ENCODE results near the gene DNAJB8.

The DNAJB8 gene

DNA sequence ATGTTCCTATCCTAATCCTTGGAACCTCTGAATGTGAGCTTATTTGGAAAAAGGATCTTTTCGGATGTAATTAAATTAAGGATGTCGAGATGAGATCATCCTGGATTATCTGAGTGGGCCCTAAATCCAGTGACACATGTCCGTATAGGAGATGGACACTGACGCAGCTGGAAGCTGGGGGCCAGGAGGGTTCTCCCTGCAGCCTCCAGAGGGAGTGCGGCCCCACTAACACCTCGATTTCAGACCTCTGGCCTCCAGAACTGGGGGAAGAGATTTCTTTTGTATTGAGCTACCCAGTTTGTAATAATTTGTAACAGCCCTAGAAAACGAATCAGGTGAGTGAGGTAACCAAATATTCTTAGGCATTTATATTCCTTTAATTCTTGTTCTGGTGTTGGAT, 2.5 kb downstream of the DNAJB8 start:
- no peak for DNase-seq (ENCODE audit: low read depth)

DNA sequence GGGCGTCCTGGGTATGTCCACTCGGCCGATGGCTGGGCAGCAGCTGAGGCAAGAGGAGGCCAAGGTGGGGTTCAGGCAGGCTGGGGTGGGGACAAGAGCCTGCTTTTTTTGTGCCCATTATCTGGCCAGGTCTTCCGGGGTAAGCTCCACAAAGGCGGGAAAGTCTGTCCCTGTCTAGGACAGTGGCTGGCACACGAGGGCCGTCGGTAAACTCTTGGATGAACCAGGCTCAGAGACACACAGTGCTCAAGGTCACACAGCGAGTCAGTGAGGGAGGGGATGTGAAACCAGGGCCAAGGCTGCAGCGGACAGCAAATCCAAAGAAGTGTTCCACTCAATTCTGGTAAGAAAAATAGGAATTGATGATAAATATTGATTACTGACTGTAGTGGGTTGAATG, 2.9 kb downstream of the DNAJB8 start:
- DNase-seq (ENCODE audit: low read depth), result no peak

DNA sequence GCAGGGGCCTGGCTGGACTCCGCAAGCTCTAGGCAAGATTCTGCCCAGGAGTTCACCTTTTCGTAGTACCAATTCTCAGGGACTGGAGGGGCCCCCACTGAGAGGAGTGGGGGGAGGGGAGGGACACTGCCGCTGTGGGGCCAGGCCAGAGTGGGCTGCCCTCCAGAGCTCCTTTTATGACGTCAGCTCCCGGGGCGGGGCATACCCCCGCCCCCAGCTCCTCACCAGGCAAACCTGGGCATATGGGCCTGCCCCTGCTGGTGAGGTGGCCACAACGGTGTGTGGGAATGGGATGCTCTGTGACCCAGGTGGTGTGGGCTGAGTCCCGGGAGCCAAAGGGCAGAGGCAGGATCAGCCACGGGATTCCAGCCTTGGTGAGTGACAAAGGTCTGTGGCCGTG, 3.3 kb downstream of the DNAJB8 start:
- DNase-seq (ENCODE audit: low read depth), result no peak

DNA sequence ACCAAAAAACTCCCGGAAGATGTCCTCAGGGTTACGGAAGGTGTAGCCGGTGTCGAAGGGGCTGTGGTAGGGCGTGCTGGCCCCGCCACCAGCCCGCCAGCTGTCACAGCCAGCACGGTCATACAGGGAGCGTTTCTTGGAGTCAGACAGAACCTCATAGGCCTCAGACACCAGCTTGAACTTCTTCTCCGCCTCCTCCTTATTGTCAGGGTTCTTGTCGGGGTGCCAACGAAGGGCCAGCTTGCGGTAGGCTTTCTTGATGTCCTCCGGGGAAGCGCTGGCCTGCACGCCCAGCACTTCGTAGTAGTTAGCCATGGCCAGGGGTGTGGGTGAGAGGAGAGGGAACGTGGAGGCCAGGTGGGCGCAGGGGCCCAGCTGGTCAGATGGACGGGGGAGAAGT, 3.8 kb downstream of the DNAJB8 start:
- no peak for DNase-seq (ENCODE audit: low read depth)

DNA sequence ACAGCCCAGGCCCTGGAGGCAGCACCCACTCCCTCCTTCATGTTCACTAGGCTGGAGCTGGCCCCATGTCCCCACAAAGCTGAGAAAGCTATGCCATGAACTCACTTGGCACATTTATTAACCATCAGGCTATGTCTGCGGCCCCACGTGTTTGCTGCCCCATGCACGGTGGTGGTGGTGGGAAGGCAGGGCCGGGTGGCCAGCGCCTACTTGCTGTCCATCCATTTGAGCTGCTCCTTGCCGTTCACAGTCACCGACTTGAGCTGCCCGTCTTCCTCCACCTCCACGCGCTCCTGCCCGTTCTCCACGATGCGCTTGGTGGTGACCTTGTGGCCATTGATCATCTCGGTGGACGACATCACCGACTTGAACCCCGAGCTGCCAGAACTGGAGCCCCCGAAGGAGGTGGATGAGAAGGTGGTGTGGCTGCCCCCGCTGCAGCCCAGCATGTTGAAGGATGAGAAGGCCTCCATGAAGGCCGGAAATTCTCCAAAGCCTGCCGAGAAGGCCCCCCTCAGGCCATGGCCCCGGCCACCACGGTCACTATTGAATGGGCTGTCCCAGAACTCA, 4.3 kb downstream of the DNAJB8 start:
- DNase-seq (ENCODE audit: low read depth), result no peak

DNA sequence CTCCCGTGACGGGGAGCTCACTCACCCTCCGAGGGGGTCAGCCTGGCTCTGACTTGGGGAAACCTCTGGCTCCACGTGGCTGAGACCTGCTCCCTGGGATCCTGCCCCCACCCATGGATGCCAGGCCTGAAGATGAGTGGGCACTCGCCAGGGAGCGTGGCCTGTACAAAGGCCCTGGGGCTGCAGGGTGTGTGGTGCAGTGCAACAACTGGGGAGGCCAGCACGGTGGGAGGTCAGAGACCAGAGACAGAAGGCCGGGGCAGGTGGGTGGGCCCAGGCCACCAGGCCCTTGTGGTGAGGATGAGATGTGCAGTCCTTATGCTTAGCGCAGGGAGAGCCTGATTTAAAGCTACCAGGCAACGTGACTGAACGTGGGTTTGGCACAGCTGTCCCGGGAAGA, 5.0 kb downstream of the DNAJB8 start:
- no peak for DNase-seq (ENCODE audit: low read depth)

DNA sequence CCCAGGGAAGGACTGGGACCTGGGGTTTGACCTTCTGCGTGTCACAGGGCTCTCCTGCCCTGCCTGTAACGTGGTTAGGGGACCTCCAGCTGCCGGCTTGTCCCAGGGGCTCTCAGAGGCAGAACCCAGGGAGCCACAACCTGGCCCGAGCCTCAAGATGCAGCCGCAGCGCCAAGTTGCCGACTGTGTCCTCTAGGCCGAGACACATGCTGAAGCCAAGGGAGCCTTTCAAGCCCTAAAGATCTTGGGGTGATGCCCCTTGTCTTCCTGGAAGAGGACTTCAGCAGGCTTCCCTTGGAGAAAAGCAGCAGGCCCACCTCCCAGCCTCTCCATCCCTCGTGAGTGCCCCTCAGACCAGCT, 7.2 kb downstream of the DNAJB8 start:
- DNase-seq (ENCODE audit: low read depth), result no peak

DNA sequence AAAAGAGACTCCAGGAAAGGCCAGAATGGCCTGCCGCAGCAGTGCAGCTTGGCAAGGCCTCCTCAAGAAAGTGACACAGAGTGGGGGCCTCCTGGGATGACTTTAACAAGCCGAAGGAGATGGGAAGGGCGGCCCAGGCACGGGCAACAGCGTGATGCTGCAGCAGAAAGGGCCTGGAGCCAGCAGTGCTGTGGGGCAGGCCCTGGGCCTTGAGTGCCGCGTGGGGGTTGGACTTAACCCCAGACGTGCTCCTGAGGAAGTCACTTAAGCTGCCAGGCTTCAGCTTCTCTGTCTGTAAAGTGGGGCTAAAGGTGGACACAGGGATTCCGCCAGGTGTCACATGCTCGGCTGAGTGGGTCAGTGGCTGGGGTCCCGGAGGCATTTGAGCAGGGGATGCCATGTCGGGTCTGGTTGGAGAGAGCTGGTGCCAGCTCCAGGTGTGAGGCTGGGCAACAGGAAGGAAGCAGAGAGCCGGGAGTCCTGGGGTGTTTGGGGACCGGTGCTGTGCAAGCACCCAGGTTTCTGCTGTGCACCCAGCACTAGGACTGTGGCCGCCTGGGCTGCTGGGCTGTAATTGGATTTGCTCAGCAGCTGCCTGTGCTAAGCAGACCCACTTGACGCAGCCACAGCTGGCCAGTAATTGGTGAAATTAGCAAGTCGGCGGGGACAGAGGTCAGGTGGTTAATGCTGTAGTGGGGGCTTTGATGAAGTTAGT, 7.8 kb downstream of the DNAJB8 start:
- no peak for DNase-seq (ENCODE audit: low read depth)

DNA sequence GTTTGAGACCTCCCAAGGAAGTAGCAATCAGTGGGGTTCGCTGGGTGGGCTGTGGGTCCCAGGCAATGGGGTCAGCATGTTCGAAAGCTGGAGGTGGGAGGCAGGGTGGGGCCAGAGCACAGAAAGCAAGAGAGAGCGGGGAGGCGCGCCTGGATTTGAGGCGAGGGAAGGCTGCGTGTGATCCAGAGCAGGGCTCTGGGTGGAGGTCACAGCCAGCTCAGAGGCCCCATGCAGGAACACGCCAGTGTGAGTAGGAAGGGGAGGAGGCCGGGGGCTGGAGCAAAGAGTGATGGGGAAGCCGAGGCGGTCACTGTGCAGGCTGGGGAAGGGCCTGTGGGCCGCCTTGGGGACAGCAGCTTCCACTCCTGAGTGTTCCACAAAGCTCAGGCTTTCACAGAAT, 8.8 kb downstream of the DNAJB8 start:
- DNase-seq (ENCODE audit: low read depth), result no peak

DNA sequence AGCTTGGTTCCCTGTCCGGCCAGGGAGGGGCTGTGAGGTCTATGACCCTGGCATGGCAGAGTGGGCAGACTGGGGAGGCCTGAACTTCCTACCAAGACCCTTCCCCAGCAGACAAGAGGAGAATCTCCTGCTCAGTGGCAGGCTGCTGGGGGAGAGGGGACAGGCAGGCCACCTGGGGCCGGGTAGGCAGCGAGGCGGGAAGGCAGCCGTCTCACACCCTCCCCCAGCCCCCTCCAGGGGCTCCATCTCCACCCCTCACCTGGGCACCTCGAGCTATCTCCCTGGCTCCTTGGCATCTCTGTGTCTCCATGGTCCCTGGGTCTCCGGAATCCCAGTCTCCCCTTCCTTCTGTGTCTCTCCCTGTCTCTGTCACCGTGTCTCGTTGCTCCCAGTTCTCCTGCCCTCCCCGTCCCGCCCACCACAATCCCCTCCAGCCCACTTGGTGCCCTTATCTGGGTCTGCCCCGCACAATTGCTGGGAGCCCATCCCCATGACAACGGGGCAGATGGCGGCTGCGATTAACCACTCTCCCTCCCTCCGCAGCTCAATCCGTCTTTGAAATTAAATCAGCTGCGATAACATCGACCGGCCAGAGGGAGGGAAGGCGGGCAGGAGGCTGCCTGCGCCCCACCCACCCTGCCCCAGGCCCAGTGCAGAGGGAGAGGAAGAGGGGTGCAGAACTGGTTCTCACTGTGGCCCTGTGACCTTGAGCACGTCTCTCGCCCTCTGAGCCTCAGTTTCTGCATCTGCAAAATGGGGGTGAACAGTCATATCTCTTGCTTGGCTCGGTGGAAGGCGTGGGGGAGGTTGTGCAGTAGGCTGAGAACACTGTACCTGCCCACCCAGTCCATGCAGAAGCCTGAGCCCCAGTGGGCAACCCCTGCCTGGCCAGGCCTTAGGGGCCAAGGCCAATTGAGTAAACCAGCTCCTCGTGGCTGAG, 9.6 kb downstream of the DNAJB8 start:
- no peak for DNase-seq (ENCODE audit: low read depth)

DNA sequence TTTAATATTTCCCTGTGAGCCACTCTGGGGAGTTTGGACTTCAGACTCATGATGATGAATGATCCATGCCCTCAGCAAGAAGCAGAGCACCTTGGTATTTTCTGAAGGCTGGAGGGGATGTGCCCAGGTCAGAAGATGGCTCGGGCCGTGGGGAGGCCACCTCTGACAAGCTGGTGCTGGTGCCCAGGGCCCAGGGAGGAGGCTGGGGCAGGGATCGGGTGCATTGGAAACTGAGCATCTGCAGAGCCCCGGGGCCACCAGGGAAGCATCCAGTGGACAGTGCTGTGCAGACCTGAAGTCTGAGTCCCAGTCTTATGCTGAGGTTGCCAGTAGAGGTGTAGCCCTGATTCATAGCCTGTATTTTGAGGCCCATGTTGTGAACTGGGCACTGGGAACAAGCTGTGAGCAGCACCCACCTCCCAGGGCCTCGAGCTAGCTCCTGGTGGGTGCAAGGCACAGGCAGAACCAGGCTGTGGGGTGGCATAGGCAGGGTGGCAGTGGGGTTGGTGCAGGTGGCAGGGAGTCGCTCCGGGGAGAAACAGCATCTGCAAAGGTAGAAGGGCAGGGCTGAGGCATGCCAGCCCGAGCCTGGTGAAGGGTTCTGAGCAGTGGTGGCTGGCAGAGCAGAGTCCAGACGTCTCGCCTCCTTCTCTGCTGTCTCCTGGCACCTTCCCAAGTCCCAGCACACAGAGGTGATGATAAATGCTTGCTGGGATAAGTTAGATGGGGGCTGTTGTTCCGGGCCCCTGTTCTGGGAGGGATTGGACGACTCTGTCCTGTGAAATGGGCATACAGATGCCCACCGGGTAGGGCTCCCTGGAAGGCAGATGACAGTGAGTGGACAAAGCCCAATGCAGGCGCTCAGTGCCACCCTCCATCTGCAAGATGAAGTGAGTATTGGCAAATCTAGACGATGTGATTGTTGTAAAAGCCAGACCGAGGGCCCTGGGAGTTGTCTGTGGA, 10.6 kb downstream of the DNAJB8 start:
- DNase-seq (ENCODE audit: low read depth), result no peak

DNA sequence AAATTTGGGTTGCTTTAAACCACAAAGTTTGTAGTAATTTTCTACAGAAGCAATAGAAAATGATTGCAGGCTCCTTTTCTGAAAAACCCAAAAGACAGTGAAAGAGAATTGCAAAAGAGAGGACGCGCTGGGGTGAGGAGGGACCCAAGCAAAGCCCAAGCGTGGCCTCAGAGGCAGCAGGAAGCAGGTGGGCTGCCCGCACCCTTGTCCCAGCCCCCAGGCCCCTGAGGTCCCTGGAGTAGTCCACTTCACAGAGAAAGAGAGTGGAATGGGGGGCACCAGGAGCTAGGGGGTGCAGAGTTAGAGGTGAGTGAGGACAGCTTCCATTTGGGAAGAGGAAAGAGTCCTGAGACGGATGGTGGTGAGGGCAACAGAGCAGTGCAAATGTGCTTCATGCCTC, 11.6 kb downstream of the DNAJB8 start:
- no peak for DNase-seq (ENCODE audit: low read depth)

DNA sequence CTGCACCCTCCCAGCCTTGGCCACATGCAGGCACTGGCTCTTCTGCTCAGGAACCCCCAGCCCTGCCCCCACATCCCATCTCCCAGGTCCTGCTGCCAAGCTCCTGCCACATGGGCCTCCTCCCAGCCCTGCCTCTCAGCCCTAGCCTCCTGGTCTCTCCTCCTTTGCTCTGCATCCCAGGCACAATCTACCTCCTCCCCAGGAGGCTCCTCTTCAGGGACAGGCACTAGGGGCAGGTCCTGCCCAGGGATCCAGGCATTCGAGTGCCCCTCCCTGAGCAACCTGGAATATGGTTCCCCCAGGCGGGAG, 12.4 kb downstream of the DNAJB8 start:
- DNase-seq (ENCODE audit: low read depth), result no peak

DNA sequence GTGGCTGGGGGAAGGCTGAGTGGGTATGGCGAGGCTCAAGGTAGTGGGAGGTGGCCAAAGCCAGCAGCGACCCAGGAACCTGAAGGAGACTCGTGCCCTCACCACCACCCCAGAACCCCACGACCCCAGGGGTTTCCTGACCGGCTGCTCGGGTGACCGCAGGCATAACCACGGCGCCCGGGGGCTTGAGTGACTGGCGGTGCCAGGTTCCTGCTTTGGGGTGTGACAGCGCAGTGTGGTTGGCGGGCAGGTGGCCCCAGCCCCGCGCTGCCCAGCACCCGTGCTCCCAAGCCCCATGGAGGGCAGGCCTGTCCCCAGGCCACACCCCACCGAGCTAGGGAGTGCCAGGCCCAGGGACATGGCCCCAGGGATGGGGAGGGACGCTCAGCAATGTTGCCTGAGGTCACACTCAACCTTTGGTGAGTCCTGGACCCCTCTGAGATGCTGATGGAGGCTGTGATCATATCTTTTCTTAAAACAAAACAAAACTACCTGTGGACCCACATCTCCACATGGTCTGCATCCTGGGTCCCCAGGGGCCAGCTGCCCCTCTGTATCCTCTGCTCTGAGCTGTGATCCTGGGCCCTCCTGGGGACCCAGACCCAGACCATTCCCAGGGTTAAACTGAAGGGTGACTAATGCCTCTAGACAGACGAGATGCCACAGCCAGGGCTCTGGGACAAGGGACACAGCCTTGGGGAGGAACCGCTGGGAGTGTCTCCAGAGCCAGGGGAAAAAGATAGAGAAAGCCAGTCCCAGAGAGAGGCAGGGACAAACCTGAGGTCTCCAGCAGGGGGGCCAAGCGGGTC, 13.0 kb downstream of the DNAJB8 start:
- DNase-seq (ENCODE audit: low read depth), result no peak

DNA sequence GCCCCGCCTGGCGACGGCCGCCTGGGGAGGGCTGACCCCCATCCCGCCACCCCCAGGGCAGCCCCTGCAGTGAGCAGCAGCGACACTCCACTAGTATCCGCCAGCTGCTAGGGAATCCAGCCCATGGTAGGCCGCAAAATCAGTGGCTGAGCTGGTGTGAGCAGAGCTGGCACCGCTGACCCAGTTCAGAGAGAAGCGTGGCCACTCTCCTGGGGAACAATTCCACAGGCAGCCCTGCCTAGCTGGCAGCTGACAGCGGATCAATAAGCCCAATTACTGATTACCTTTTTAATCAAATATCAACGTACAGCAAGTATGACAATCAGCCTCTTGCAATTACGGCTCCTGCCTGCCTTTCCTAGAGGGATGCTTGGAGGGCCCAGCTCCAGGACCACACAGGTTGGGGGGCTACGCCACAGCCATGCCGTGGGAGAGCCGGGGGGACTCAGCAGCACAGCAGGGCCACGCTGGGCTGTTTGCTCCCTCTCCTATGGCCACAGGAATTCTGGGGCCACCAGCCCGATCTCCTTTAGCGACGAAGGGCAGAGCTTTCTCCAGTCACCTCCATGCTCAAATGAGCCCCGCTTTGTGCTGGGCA, 13.9 kb downstream of the DNAJB8 start:
- DNase-seq (ENCODE audit: low read depth), result no peak

DNA sequence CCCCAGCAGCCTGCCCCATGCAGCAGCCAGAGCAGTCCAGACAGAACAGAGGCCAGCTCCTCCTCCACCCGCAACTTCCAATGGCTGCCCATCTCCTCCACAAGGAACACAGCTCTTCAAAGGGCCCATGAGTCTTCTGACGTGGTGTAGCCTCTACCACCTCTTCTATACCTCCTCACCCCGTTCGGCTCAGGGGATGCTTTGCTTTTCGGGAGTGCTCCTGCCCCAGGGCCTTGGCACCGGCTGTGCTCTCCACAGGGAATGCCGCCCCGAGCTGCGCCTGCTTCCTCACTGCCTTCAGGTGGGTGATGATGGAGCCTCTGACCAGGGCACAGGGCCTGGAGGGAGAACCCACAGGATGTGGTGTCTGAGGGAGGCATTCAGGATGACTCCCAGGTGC, 14.6 kb downstream of the DNAJB8 start:
- DNase-seq (ENCODE audit: low read depth), result no peak

DNA sequence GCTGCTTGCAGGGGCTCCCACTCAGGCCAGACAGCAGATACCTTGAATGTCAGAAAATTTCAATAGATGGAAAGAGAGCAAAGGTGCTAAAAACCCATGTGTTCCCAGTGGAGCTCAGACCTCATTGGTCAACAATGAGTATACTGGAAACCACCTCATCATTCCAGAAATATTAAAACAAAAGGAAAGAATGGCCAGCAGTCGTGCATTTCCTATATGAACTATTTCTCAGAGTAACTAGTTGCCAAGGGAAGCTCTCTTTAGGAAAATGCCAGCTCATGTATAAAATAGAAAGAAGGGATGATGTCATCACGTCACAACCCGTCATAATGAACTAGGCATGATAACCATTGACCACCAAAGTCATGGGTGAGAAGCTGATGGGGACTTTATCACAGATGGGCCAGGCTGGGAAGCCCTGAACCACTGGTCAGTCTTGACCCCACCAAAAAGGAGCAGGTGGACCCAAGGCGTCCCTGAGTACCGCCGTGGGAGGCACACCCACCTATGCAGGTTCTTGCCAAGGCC, 17.5 kb downstream of the DNAJB8 start:
- DNase-seq (ENCODE audit: low read depth), result no peak

DNA sequence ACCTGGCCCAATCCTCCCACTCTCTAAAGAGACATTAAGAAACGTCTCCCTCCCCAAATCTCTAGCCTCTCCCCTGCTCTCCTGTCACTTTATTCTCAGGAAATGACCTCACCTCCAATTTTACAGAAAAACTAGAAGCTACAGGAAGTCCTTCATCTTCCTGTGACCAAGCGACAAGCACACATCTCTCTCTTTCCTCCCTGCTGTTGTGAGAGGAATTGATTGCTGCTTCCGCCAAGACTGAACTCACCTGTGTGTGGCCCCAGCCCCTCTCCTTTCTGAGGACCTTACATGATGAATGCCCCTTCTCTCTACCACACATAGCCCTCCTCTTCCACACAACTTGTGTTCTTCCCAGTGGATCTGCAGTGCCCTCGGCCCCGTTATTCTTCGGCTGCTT, 18.2 kb downstream of the DNAJB8 start:
- DNase-seq (ENCODE audit: low read depth), result no peak

DNA sequence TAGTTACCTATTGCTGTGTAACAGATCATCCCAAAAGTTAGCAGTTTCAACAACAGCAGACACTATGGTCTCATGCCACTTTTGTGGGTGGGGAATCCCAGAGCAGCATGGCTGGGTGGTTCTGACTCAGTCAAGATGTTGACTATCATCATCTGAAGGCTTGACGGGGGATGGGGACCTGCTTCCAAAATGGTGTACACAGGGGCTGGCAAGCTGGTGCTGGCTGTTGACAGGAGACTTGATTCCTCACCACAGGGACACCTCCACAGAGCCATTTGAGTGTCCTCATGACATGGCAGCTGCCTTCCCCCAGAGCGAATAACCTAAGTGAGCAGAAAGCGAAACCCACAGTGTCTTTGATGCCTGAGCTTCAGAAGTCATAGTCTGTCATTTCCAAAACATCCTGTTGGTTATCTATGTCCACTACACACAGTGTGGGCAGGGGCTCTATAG, 19.1 kb downstream of the DNAJB8 start:
- no peak for DNase-seq (ENCODE audit: low read depth)

DNA sequence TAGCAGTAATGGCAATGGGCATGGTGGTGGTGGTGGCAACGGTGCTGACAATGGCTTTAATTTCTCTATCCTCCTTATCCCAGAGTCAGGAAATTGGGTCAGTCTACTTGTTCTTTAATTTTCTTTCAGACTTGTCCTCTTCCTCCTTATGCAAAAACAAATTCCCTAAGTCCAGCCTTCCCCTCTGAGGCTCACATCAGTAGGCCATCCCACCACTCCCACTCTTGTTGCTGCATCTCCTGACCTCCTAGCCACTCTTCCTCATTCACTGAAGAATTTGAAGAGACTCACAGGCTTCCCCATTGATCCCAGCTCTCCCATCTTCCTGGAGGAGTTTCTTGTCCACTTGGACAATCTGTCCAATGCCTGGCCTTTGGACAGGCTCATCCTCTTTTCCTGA, 19.9 kb downstream of the DNAJB8 start:
- DNase-seq (ENCODE audit: low read depth), result no peak

DNA sequence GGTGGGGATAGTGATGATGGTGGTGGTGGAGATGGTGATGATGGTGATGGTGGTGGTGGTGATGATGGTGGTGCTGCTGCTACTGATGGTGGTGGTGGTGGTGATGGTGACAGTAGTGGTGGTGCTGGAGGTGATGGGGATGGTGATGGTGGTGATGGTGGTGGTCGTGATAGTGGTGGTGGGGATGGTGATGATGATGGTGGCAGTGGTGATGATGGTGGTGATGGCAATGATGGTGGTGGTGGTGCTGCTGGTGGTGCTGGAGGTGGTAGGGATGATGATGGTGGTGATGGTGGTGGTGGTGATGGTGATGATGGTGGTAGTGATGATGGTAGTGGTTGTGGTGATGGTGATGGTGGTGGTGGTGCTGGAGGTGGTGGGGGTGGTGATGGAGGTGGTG, 21.3 kb downstream of the DNAJB8 start:
- DNase-seq (ENCODE audit: low read depth), result no peak

Measured in stimulated activated CD8-positive, alpha-beta memory T cell treated with anti-CD3 and anti-CD28 coated beads, Interleukin-15, amount 100 ng/mL, for 24 hours (primary cell).